ENCODE results near the gene TXNRD2.
"Not testable (repeated sequence)": the region's sequence is repeated elsewhere in the genome, so short reads cannot be mapped to it uniquely, and the experiment has no call there.

- TF ChIP-seq CTCF (IDR thresholded peaks at IDR 0.05; ENCODE audit: borderline replicate concordance, extremely low read depth, low read length, poor library complexity, severe bottlenecking); EZH2 (IDR thresholded peaks at IDR 0.05; ENCODE audit: borderline replicate concordance, low read depth, low read length, severe bottlenecking): not testable (repeated sequence)
Observed at GRCh38 chr22:19906864-19907263, 34.8 kb downstream of the TXNRD2 start.
